GM19023 (cell line): ENCODE measurements around the gene EFNA5.
A peak's percentile ranks its signal among the peaks of the same experiment; 100 is the strongest.

Experiments
- ATAC-seq: cut with Tn5 transposase; IDR thresholded peaks from one replicate; pipeline ENCODE4 v1.9.1; 2021; ENCODE audit warnings: mild to moderate bottlenecking, moderate library complexity; ENCODE audit not compliant: unreplicated experiment

Gene EFNA5

DNA sequence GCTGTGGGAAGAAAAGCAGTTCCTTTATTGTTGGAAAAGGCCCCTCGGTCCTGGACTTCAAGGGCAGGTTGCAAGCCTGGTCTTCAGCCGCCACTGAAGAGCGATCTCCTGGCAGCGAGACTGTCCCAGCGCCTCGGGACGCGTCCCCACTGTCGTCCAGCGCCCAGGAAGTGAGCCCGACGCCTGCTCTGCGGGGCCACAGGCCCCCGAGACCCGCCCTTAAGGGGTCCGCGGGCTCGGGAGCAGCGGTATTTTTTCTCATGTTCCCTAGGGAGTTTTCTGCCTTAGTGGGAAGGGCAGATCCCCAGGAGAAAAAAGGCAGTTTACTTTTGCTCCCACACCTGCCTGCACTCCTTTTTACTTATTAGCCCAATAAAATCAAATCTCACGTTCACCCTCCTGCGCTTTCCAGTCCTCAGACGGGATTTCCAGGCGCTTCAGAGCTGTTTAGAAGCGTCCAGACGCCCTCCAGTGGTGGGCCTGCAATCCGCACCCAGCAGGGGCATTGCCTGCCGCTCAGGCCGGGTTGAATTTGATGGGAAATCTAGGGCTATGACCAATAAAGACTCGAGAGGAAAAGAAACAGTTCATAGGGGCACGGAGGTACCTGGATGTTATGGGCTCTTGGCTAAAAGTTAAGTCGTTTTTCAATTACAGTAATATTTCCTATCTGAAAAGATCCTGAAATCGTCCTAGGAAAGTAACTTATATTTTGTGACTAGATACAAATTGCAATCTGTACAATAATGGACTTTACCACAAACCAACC is 2.8 kb upstream of the EFNA5 start:
- ATAC-seq: peak; percentile 72

DNA sequence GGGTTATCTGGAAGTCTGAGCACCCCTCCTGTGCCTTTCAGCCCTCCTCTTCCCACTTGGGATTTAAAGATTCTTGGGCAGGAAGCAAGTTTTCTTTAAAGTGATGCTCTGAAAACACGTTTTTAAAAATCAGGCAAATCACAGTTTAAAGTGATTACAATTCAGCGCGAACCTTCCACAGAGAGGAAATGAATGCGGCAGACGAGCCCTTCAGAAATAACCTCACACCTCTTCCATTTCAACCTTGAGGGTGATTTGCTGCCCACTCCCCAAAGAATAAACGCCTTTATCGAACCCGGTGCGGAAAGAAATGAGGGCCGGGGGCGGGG is 2.3 kb upstream of the EFNA5 start:
- no peak for ATAC-seq

DNA sequence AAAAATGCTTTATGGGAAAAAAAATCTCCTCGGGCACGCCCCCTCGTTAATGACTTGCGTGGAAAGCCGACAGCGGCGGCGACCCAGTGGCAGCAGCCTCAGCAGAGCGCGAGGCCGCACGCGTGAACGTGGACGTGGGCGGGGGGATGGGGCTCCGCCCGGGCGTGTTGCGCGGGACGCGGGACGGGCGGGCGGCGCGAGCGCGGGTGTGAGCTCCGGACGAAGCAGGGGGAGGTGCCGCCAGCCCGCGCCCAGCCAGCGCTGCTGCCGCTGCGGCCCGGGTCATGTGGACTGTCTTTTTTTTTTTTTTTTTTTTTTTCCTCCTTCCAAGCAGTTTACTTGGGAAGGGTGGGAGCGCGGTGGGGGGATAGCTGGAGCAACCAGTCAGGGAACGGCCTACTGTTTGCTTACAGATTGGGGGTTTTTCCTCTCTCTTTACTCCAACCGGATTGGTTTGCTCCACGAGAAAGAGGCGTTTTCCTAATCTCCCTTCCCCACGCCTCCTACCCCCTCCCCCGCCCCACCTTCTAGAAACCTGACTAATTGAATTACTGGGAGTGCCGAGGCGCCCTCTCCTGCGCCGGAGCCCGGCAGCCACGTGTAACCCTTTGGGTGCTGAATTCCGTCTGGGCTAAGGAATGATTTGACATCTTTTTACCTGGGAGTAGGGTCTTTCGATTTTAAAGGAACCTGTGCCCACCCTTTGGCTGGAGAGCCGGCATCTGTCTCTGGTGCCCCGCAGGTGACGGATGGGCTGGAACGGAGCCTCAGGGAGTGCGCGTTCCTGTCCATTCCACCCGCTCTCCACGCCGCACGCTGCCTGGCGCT is 1.7 kb upstream of the EFNA5 start:
- ATAC-seq: no peak

DNA sequence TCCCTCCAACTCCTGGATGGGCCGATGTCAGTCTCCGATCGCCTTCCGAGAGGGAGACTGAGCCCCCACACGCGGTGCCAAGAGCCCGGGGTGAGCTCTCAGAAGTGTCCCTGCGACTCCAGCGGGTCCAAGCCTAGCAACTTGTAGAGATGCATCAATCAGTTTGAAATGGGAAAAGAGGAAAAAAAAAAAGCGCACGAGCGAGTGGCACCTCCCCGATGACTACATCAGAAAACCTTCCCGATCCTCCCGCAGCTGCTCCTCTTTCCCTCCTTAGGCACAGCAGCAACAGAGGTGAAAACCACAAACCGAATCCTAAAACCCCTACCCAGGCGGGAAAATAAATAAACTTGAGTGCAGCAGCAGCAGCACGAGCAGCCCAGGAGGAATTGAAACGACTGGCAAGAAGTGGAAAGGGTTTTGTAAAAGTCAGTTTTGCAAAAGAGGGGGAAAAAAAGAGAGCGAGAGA is 1.0 kb upstream of the EFNA5 start:
- ATAC-seq: no peak

DNA sequence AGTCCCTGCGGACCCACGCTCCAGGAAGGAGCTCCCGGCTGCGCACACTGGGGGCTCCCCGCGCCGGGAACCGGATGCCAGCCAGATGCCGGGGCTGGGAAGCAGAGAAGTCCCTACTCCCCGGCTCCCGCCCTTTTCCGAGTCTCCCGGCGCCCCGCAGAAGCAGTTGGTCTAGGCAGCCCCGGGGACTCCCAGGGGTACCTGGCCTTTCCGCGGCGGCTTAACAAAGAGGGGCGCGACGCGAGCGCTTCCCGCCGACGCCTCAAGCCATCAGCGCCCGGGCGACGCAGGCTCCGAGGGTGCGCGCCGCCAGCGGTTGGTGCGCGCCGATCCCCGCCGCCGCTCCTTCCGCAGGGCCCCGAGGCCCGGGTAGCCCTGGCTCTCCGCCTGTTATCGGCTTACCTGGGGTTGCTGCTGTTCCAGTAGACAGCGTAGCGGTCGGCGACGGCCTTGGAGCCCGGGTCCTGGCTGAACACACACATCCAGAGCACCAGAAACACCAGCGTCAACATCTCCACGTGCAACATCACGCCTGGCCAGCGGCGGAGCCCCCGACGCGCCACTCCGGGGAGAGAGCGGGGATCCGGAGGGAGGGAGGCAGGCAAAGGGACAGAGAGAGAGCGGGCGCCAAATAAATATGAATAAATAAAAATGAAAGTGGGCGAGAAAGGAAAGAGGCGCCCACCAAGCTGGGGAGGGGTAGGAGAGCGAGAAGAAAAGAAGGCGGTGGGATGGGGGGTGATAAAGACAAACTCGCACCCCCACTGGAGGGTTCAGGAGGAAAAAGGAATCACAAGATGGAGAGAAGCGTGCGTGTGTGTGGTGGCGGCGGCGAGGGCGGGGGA is 428 bp downstream of the EFNA5 start:
- ATAC-seq: peak; percentile 22

DNA sequence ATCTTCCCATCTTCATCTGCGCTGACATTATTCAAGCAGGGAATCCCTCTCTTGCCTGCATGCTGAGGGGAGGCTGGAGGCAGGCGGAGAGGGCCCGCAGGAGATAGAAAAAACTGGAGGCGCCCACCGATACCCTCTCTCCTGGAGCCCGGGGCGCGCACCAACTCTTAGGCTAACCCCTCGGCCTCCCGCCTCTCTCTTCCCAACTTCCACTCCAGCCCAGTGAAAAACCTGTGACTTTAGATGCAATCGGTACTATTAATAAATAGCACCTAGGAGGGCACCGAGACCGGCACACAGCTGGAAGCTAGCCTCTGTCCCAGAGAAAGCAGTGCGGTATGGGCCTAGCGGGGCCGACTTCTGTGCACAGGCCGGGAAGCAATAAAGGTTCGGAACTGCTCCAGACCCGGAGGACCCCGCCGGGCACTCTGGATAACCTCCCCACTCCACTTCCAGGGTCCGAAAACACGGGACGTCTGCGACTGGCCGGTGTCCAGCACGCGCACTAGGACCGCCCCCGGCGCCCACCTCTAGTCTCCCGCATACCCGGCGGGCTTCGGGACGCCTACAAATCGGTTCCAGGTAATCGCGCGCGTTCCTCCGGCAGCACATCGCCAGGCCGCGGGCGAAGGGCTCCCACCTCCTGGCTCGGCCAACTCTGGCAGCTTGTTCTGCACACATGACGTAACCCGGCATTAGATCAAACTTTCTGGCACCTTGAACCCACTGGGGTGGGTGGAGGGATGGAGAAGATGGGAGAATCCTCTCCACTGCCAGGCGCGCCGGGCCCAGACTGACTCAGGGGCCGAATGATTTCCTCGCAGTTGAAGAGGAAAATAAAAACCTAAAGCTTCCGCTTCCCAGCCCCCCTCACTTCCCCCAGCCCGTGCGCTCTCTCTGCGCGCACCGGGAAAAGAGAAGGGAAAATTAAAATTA is 1.4 kb downstream of the EFNA5 start:
- ATAC-seq: no peak

DNA sequence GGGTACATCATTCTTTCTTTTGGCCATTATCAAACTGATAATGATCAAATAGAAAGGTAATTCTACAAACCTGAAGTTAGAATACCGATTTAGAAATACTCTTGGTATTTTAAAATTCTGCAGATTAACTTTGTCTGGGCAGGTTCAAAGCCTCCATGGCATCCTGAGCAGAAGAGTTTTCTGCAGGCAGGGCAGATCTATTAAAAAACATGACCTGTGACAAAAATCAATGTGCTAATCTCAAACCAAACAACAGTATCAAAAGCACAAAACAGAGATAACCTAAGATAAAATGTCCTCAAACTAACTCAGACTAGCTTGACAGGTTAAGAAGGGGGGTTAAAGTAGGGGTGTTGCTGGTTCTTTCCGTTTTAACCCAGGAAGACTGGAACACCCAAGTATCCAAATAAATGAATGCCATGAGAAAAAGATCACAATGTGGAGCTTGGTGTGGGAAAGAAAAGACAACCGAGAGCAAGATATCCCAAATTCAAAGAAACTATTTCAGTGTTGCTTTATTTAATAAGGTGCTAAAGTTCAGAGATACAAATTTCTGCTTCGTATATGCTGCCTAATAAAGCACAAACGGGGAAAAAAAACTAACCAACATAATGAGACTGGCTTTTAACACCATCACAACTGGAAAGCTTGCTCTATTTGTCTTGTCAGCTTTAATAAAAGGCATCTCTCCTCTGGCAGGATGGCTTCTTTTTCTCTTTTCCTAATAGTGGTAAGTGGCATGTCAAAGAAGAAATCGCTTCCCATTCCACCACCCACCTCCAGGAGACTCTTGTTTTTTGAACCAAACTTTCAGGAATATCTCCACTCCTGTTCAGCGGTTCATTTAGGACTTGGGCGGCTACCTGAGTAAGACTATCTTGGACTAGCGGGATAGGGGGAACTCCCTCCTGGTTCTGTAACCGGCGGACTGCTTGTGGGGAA is 2.3 kb downstream of the EFNA5 start:
- ATAC-seq: no peak

DNA sequence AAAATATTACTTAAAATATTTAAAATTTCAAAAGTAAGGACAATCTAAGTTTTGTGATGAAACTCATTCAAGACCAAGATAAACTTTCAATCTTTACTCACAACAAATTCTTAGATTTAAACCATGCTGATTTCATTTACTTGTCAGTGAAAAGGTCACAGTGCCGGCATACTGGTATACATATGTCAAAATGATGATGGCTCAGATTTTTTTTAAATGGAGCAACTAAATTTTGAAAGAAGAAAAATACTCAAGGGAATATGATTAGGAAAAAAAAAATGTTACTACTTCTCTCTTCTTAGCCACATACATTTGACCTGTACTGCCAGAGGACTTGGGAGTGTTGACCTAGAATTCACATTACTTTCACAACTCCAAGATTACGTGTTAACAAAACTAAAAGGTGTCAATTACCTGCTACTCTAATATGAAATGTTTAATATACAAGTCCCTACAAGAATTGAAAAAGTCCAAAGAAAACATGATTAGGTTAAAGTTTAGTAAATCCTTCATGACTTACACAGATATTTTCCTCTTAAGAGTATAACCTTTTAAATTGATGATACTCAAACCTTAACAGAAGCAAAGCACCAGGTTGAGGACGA is 4.6 kb downstream of the EFNA5 start:
- ATAC-seq: no peak

DNA sequence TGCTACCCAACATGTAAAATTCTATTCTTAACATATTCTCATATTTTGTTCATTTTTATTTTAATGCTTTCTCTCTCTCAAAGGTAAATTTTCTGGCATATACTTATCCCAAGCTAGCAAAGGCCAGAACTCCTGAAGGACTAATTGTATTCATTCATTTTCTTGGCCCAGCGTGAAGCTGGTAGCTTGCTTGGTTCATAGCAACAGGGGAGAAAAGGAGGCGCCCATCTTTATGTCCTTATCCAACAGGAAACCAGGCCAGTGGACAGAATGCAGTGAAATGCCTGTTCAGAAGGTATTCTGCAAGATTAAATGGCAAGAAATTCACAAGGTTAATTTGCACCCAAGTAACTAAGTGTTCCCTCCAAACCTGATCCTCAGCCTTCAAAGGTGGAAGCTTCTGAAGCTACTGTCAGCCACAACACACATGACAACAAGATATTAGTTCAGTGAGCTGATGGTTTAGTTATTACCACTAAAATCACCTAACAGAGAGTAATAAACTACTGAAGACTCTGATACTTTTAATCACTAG is 5.6 kb downstream of the EFNA5 start:
- ATAC-seq: no peak

DNA sequence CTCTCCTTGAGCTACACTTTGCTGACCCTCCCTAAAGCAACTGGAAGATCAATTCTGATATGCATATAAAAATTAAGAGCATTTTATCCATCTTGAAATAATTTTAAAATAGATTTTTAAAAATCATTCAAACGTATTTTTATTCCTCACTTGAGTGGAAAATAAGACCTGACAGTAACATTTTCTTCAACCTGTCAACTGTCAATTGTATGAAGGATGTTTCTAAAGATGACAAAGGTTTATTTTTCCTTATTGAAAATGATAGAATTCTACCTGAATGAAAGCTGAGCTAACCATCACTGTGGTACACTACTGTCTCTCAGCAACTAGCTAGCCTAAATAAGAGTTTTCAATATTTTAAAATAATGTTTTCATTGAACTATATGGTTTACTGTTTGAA is 7.0 kb downstream of the EFNA5 start:
- no peak for ATAC-seq

DNA sequence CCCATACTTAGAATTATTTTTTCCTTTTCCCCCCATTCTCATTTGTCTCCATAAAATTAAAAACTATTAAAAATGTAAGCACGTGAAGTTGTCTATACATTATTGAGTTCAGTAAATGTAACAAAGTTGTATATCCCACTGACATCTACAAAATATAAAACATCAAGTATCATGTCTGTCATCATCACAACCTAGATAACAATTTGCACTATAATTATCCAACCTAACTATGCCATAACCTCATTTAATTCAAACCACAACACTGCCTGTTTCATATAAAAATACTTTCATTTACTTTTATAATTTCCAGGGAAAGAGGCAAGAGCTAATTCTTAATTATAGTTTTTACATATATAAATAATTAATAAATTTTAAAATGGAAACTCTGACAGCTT is 9.1 kb downstream of the EFNA5 start:
- ATAC-seq: no peak

DNA sequence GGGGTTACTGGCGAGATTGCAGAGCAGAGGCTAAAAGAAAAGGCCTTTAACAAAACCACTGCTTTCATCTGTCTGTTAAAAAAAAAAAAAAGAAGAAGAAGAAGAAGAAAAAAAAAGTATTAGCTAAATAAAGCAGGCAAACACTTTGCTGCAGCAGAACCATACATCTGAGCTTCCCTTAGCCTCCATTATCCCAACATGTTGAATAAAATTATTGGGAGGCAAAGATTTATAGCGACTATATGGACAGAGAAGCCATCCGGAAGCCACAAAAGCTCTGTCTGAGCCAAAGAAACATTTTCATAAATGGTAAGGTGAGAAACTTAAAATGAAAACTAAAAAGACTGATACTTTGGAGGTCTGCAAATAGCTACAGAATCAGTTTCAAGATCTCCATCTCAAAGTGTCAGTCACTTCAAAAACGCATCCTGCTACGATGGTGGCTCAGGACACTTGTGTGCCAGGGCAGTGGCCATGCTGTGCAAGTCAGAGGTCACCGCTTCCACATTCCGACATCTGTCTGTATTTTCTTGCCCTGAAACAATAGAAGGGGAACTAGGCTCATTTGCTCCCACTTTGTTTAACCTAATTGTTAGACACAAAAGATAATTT is 9.6 kb downstream of the EFNA5 start:
- peak; percentile 50 for ATAC-seq

DNA sequence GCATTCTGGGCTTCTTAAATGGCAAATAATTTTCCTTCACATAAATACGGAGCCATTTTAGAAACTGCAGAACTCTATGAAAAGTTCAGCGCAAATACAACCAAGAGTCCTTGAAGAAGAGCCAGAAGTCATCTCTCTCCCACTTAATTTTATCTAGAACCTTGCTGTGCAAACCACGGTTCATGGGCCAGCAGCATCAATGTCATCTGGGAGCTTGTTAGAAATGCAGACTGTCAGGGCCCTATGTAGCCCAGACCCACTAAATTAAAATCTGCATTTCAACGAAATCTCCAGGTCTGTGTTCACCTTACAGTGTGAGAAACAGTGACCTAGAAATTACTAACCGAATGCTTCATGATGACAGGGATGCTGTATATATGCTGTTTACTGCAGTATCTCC is 12.2 kb downstream of the EFNA5 start:
- ATAC-seq: no peak

DNA sequence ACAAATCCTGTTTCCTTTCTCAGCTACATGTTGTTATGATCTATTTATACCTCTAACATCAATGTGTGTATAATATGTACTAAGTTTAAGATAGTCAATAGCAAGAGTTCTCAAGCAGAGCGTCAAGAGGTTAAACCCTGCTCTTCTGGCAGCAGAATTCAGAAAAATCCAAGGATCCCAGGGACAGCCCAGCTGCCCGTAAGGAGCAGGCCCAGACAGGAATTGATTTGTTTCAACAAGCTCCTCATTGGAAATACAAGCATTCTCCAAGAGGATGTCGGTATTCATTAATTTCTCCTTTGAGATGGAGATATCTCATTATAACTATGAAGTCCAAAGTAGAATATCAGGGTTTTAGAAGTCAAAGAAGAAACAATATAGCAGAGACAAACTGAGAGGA is 14.9 kb downstream of the EFNA5 start:
- ATAC-seq: no peak

DNA sequence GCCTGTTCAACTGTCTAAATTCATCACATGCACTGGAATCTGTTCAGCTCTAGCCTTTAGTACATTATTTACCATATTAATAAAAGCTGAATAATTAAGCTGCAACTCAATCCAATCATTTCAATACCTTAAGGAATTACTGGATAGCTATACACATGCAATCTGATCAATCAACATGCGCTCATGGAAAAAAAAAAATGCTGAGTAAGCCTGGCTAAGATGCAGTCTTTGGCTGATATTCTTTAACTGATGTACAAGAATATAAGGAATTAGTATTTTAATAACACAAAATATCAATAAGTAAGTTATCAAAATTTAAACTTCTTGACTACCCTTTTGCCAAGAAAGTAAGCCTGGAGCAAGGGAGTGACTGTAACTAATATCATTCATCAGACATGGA is 15.9 kb downstream of the EFNA5 start:
- ATAC-seq: no peak

DNA sequence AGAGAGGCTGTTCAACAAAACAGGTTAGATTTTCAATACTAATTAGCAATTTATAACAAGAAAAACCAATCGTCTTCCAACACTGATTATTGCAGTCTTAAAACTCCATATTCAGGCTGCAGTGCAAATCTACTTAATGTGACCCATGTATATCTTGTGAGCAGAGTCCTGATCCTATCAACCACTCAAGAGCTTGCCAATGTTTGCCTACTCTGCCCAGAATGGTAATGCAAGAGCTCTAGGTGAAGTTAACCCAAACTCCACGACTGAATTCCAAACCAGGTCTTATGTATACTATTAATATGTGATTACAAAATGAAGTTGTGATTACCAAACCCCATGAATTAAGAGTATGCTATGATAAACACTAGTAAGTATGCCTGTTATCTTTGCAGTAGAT is 17.1 kb downstream of the EFNA5 start:
- no peak for ATAC-seq

DNA sequence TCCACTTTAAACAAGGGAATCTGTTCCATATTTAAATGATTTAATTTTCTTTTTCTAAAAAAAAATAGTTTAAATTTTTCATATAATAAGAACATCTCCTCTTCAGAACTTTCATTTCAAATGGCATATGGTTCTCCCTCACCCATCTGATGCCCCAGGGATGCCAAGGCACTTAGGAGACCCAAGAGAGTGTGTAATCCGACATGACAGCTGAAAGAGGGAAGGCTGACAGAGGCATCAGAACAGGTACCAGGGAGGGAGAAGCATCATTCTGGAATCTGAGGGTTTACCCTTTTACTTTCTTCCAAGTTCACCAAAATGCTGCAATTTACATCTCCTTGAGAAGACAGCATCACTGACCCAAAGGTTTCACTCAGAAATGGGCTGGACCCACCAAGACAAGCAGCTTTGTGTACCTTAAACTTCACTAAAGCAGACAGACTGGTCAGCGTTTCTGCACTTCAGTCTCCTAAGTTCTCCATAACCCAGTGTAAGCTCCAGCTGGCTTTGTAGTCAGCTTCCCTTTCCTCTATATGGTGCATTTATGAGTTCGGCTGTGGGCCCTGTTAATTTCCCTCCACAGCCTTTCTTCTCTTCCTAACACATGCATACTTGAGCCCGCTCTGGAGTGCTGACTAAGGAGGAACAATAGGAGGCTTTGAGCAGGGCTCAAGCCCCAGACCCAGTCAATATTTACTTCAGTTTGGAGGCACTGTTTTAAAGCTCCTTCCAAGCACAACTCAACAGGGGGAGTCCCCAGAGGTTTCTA is 17.7 kb downstream of the EFNA5 start:
- no peak for ATAC-seq
